ENCODE results near the gene ATF4.
A peak's percentile ranks its signal among the peaks of the same experiment; 100 is the strongest.

ATF4 gene

DNA sequence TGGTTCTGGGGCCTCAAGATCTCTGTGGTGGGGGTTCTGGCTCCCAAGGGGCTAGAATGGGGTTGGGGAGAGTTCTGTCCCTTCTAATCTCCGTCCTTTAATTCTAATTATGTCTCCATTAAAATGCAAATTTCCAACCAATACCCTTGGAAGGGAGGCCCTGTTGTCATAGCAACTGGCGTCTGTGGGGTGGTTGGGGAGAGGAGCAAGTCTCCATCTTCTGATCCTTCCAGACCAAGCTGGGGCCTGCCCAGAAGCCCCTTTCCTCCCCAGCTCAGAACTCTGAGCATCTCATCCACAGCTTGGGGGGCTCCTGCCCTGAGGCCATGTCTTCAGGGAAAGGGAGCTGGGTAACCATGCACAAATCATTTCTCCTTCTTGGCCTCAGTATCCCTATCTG, 17.6 kb downstream of the ATF4 start:
- Histone ChIP-seq H3K4me3 (replicated peaks; ENCODE audit: insufficient read depth, low read length) (no peak overlapping the region), H3K27me3 (ENCODE audit: insufficient read depth, poor library complexity, severe bottlenecking) (peaks cover 2% of the 10 kb centered on the region), H3K27ac (replicated peaks) (no peak overlapping the region)
- no peak for DNase-seq (ENCODE audit: low read depth in 1 of 2, low spot score in 1 of 2)
- TF ChIP-seq GABPA (IDR thresholded peaks at IDR 0.05; ENCODE audit: low read depth): no peak
- no peak for TF ChIP-seq SPI1 (IDR thresholded peaks at IDR 0.05; ENCODE audit: borderline replicate concordance, low read depth)
- TF ChIP-seq POLR2AphosphoS5 (IDR thresholded peaks at IDR 0.05; ENCODE audit: low read depth): no peak
- TF ChIP-seq, protein P1, sequence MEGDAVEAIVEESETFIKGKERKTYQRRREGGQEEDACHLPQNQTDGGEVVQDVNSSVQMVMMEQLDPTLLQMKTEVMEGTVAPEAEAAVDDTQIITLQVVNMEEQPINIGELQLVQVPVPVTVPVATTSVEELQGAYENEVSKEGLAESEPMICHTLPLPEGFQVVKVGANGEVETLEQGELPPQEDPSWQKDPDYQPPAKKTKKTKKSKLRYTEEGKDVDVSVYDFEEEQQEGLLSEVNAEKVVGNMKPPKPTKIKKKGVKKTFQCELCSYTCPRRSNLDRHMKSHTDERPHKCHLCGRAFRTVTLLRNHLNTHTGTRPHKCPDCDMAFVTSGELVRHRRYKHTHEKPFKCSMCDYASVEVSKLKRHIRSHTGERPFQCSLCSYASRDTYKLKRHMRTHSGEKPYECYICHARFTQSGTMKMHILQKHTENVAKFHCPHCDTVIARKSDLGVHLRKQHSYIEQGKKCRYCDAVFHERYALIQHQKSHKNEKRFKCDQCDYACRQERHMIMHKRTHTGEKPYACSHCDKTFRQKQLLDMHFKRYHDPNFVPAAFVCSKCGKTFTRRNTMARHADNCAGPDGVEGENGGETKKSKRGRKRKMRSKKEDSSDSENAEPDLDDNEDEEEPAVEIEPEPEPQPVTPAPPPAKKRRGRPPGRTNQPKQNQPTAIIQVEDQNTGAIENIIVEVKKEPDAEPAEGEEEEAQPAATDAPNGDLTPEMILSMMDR (IDR thresholded peaks at IDR 0.05; ENCODE audit: insufficient read depth, low read length): no peak
- TF ChIP-seq, protein P2, sequence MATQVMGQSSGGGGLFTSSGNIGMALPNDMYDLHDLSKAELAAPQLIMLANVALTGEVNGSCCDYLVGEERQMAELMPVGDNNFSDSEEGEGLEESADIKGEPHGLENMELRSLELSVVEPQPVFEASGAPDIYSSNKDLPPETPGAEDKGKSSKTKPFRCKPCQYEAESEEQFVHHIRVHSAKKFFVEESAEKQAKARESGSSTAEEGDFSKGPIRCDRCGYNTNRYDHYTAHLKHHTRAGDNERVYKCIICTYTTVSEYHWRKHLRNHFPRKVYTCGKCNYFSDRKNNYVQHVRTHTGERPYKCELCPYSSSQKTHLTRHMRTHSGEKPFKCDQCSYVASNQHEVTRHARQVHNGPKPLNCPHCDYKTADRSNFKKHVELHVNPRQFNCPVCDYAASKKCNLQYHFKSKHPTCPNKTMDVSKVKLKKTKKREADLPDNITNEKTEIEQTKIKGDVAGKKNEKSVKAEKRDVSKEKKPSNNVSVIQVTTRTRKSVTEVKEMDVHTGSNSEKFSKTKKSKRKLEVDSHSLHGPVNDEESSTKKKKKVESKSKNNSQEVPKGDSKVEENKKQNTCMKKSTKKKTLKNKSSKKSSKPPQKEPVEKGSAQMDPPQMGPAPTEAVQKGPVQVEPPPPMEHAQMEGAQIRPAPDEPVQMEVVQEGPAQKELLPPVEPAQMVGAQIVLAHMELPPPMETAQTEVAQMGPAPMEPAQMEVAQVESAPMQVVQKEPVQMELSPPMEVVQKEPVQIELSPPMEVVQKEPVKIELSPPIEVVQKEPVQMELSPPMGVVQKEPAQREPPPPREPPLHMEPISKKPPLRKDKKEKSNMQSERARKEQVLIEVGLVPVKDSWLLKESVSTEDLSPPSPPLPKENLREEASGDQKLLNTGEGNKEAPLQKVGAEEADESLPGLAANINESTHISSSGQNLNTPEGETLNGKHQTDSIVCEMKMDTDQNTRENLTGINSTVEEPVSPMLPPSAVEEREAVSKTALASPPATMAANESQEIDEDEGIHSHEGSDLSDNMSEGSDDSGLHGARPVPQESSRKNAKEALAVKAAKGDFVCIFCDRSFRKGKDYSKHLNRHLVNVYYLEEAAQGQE (IDR thresholded peaks at IDR 0.05; ENCODE audit: insufficient replicate concordance, low read depth): no peak

DNA sequence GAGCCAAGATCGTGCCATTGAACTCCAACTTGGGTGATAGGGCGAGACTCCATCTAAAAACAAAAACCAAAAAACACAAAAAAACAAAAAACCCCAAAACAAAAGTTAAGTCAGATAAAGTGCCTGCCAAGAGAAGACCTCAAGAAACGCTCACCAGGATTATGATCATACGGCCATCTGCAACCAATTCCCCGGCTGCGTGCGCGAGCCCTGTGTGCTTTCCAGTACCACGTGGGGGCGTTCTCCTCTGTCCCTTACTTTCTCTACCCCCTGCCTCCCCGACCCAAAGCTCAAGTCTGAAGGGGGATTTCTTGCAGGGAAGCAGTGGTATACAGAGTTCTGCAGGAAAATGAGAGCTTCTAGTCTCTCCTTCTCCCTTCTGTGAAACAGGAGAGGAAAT, 22.7 kb downstream of the ATF4 start:
- DNase-seq (ENCODE audit: low read depth in 1 of 2, low spot score in 1 of 2): peak in 1 of 2 experiments; percentile 41
- peaks cover 9% of the 10 kb centered on the region for H3K27me3 ChIP-seq (ENCODE audit: insufficient read depth, poor library complexity, severe bottlenecking)
- no peak overlapping the region for H3K4me3 ChIP-seq (replicated peaks; ENCODE audit: insufficient read depth, low read length)
- TF ChIP-seq, protein P1 (IDR thresholded peaks at IDR 0.05; ENCODE audit: insufficient read depth, low read length): peak; percentile 23
- TF ChIP-seq GABPA (IDR thresholded peaks at IDR 0.05; ENCODE audit: low read depth) (no peak), POLR2AphosphoS5 (IDR thresholded peaks at IDR 0.05; ENCODE audit: low read depth) (no peak), SPI1 (IDR thresholded peaks at IDR 0.05; ENCODE audit: borderline replicate concordance, low read depth) (no peak)
- TF ChIP-seq, protein P2 (IDR thresholded peaks at IDR 0.05; ENCODE audit: insufficient replicate concordance, low read depth): peak; percentile 36
- no peak overlapping the region for H3K27ac ChIP-seq (replicated peaks)

DNA sequence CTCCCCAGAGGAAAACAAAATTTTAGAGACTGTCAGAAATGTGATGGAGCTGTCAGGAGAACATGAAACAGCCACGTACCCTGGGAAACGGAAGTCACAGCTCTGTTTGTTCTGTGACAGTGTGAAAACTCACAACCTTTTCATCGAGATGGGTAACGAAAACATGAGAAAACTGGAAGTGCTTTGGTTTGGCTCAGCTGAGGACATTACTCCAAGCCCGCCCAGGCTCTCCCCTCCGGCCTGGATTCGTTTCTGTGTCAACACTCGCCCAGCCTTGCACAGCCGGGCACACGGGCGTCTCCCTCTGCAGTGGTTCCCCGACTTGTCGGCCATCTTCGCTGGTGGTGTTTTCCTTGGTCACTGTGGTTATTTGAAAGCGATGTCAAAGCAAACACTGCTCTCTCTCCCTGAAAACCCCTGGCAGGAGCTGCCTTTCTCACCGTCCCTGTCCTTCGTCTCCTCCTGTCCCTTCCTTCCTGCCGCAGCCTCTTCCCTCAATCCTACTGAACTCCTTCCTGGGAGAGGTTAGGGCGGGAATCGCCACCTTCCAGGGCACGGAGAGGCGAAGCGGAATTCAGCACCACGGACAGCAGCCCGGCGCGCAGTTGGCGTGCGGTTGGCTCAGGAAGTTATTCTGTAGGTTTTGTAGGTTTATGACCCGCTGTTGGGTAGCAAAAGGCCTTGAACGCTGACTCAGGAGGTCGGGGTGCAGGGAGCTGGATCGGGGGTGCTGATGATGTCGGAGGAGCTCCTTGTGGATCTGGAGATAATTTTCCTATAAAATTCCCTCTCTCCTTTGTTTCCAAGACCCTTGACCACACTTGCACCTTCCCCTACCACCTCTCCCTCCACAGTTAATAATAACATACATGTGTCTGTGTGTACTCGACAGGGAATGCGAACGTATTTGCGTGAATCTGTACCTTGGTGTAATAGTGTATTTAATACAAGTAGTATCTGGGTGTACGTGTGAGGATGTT, 25.3 kb downstream of the ATF4 start:
- Histone ChIP-seq H3K4me3 (replicated peaks; ENCODE audit: insufficient read depth, low read length) (no peak overlapping the region), H3K27ac (replicated peaks) (no peak overlapping the region), H3K27me3 (ENCODE audit: insufficient read depth, poor library complexity, severe bottlenecking) (peaks cover 6% of the 10 kb centered on the region)
- TF ChIP-seq, protein P2 (IDR thresholded peaks at IDR 0.05; ENCODE audit: insufficient replicate concordance, low read depth): peak; percentile 100
- TF ChIP-seq SPI1 (IDR thresholded peaks at IDR 0.05; ENCODE audit: borderline replicate concordance, low read depth): no peak
- TF ChIP-seq, protein P1 (IDR thresholded peaks at IDR 0.05; ENCODE audit: insufficient read depth, low read length): no peak
- no peak for TF ChIP-seq POLR2AphosphoS5 (IDR thresholded peaks at IDR 0.05; ENCODE audit: low read depth)
- DNase-seq (ENCODE audit: low read depth in 1 of 2, low spot score in 1 of 2): peak in 1 of 2 experiments; percentile 18
